ENCODE data around the gene MED13L.

GRCh38 chr12:116127859-116128258, 149.6 kb downstream of the MED13L start:
- no peak for TF ChIP-seq CTCF (IDR thresholded peaks at IDR 0.05)
- no peak for TF ChIP-seq POLR2AphosphoS5 (IDR thresholded peaks at IDR 0.05)
- TF ChIP-seq POLR2A (IDR thresholded peaks at IDR 0.05), result no peak

Data from breast epithelium (tissue), 3 donors.